HepG2 (cell line): ENCODE results near the gene UNC93A. TPM values are rescaled to one million over a fixed set of nuclear protein-coding genes. Genes with fewer than 3 reads are reported as not detected.

Experiments
- ARNT2 ChIP-seq: sonication (generic); formaldehyde crosslinking; IDR thresholded peaks from 2 replicates; pipeline ENCODE4 v1.8.0; 2022; ENCODE audit warnings: mild to moderate bottlenecking, low read depth, missing genetic modification reagents, moderate library complexity
- GABPB1 ChIP-seq: IDR thresholded peaks from 2 replicates; pipeline ENCODE4 v1.6.1; 2016; ENCODE audit warnings: mild to moderate bottlenecking, missing genetic modification reagents, moderate library complexity, missing compliant biosample characterization
- HNF4A ChIP-seq: sonication (generic); formaldehyde crosslinking; IDR thresholded peaks from 2 replicates; pipeline ENCODE4 v1.4.0; 2020; ENCODE audit warnings: missing genetic modification reagents
- TBX2 ChIP-seq: sonication (generic); formaldehyde crosslinking; IDR thresholded peaks from 2 replicates; pipeline ENCODE4 v1.5.0; 2020; ENCODE audit warnings: missing genetic modification reagents, mild to moderate bottlenecking, borderline replicate concordance
- TEAD3 ChIP-seq: optimal IDR thresholded peaks from 2 replicates; pipeline ENCODE3; 2016; ENCODE audit warnings: borderline replicate concordance
- THAP9 ChIP-seq: sonication (generic); formaldehyde crosslinking; IDR thresholded peaks from 2 replicates; pipeline ENCODE4; 2020; ENCODE audit warnings: missing genetic modification reagents, mild to moderate bottlenecking, borderline replicate concordance
- ZNF101 ChIP-seq: sonication (generic); formaldehyde crosslinking; IDR thresholded peaks from 2 replicates; pipeline ENCODE4 v1.4.0; 2020; ENCODE audit warnings: mild to moderate bottlenecking, low read depth, missing genetic modification reagents, borderline replicate concordance
- ZNF468 ChIP-seq: sonication (generic); formaldehyde crosslinking; IDR thresholded peaks from 2 replicates; pipeline ENCODE4 v1.8.0; 2022; ENCODE audit warnings: mild to moderate bottlenecking, moderate library complexity, missing genetic modification reagents
- ZNF496 ChIP-seq: sonication (generic); formaldehyde crosslinking; IDR thresholded peaks from 2 replicates; pipeline ENCODE4 v1.8.1; 2023; ENCODE audit warnings: mild to moderate bottlenecking, moderate library complexity, missing genetic modification reagents; ENCODE audit not compliant: insufficient replicate concordance
- polyA plus RNA-seq, 8 experiments: library from polyadenylated mRNA; depleted of rRNA in 3 of 8; stranded (reverse) in 7 of 8; unstranded in 1 of 8; fragments of >200 nt; fragmentation: Illumina TruSeq in 4 of 8; extraction: Trizol in 4 of 8; gene quantifications; 2 replicates each; pipeline versions ENCODE4 v1.2.1 to v1.2.3, GENCODE V29; 2011 to 2016; ENCODE audit warnings: low read depth in 4 of 8, missing spikeins in 1 of 8, mixed read lengths in 1 of 8; ENCODE audit not compliant: insufficient read depth in 1 of 8
- total RNA-seq, 5 experiments: library from RNA; depleted of rRNA; stranded (reverse); fragments of >200 nt; fragmentation: Illumina TruSeq; extraction: Trizol; gene quantifications; 2 replicates each; pipeline ENCODE4 v1.2.3, GENCODE V29; 2016; ENCODE audit warnings: low read depth in 1 of 5

Gene UNC93A
- total and polyA plus RNA-seq, 2 of the 13 experiments (the other 11 are each of a cell fraction or from before 2014, with no cell fraction given): 11.0 to 42.7 TPM

GRCh38 chr6:167276772-167277533 is 14.2 kb upstream of the UNC93A start (continued):
- TF ChIP-seq THAP9 (CRISPR knock-in tag) (no peak), ZNF468 (CRISPR knock-in tag) (no peak), GABPB1 (CRISPR knock-in tag) (0 out of 2 replicates have a peak, but pooled peaks have one; percentile 10), TBX2 (CRISPR knock-in tag) (no peak), ZNF496 (CRISPR knock-in tag) (no peak), ARNT2 (no peak), HNF4A (CRISPR knock-in tag) (no peak), TEAD3 (CRISPR knock-in tag) (peak; percentile 31), ZNF101 (CRISPR knock-in tag) (no peak)
